Lung (tissue), 12 donors: ENCODE results near the gene PLXNA1. TPM values are rescaled to one million over a fixed set of nuclear protein-coding genes. Genes with fewer than 3 reads are reported as not detected.

ENCODE experiments used
- ATAC-seq: fragments of 200-7000 bp; cut with Tn5 transposase; one replicate; pipeline ENCODE4 v1.9.1; 2020; ENCODE audit warnings: moderate number of reproducible peaks; ENCODE audit not compliant: insufficient read depth, low FRiP score
- DNase-seq, 3 donors: peaks; one replicate each; pipeline ENCODE4 v3.0.0-alpha.2; 2013 to 2017
- H3K27ac ChIP-seq, 2 donors: one replicate each; pipeline ENCODE4 v1.5.1; 2013; ENCODE audit warnings: mild to moderate bottlenecking in 2 of 2, moderate library complexity in 2 of 2, control low read depth in 1 of 2, inconsistent platforms in 1 of 2, low read depth in 1 of 2, low read length in 1 of 2
- H3K27me3 ChIP-seq, 3 donors: one replicate each; pipeline ENCODE4 v1.5.1; 2013; ENCODE audit warnings: low read length in 2 of 3; ENCODE audit not compliant: control insufficient read depth in 3 of 3, insufficient read depth in 3 of 3
- H3K36me3 ChIP-seq, 4 donors: one replicate each; pipeline ENCODE4 v1.5.1; 2013; ENCODE audit warnings: low read length in 4 of 4, mild to moderate bottlenecking in 1 of 4, moderate library complexity in 1 of 4; ENCODE audit not compliant: control insufficient read depth in 4 of 4, insufficient read depth in 4 of 4
- H3K4me1 ChIP-seq, 5 donors: one replicate each; pipeline ENCODE4 v1.5.1; 2013; ENCODE audit warnings: low read length in 5 of 5, mild to moderate bottlenecking in 2 of 5, moderate library complexity in 1 of 5; ENCODE audit not compliant: control insufficient read depth in 5 of 5, insufficient read depth in 5 of 5
- H3K4me3 ChIP-seq: one replicate; pipeline ENCODE4 v1.5.1; 2013; ENCODE audit warnings: mild to moderate bottlenecking, control low read depth, moderate library complexity
- H3K9ac ChIP-seq, 2 donors: one replicate each; pipeline ENCODE4 v1.5.1; 2013; ENCODE audit warnings: low read length in 2 of 2, control low read depth in 1 of 2; ENCODE audit not compliant: insufficient read depth in 1 of 2
- H3K9me3 ChIP-seq, 4 donors: one replicate each; pipeline ENCODE4 v1.5.1; 2013; ENCODE audit warnings: low read length in 3 of 4, mild to moderate bottlenecking in 1 of 4, moderate library complexity in 1 of 4; ENCODE audit not compliant: control insufficient read depth in 4 of 4, insufficient read depth in 3 of 4
- WGBS, 2 donors: extraction: QIAGEN DNeasy Blood & Tissue Kit; methylation state at CpG; one replicate each; pipeline ENCODE4 v1.1.7; 2013; 5-methylcytosine and 5-hydroxymethylcytosine counted together
- polyA plus RNA-seq, 2 donors: library from polyadenylated mRNA; stranded (reverse); fragments of 200-250 nt; gene quantifications; one replicate each; pipeline ENCODE4 v1.2.1, GENCODE V29; 2013
- total RNA-seq, 2 donors: library from RNA; depleted of rRNA in 1 of 2; stranded (reverse); fragments of >200 nt in 1 of 2; gene quantifications; one replicate each; pipeline ENCODE4 v1.2.1, GENCODE V29; 2014 to 2021
- TF ChIP-seq, protein P1 (sequence below): IDR thresholded peaks from 2 replicates; pipeline ENCODE4 v1.5.1; 2012; ENCODE audit warnings: mild to moderate bottlenecking; ENCODE audit errors: control extremely low read depth, extremely low read depth
- donor health status: control.
- donor health status: control.
- donor health status: Bipolar disorder and iron deficiency.
- donor health status: healthy.
- donor health status: DM: yes; HTN: yes; CAD: no.

The PLXNA1 gene
- total and polyA plus RNA-seq, 4 donors = 17.6 to 51.7 (median 21.7) TPM

DNA sequence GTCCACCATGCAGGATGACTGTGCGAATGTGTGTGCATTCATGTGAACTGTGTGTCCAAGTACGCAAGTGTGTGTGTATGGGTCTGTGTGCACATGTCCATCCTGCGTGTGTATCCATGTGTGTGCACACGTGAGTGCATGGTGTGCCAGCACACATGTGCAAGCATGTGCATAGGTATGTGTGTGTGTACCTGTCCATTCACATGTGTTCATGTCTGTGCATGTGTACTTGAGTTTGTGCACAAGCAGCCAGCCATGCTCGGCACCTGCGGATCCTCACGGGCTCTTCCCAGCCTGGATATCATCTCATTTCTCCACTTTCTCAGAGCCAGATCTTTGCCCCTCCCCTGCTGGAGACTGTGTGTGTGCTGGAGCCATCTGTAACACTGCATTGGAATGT is 18.7 kb upstream of the PLXNA1 start:
- TF ChIP-seq, protein P1, sequence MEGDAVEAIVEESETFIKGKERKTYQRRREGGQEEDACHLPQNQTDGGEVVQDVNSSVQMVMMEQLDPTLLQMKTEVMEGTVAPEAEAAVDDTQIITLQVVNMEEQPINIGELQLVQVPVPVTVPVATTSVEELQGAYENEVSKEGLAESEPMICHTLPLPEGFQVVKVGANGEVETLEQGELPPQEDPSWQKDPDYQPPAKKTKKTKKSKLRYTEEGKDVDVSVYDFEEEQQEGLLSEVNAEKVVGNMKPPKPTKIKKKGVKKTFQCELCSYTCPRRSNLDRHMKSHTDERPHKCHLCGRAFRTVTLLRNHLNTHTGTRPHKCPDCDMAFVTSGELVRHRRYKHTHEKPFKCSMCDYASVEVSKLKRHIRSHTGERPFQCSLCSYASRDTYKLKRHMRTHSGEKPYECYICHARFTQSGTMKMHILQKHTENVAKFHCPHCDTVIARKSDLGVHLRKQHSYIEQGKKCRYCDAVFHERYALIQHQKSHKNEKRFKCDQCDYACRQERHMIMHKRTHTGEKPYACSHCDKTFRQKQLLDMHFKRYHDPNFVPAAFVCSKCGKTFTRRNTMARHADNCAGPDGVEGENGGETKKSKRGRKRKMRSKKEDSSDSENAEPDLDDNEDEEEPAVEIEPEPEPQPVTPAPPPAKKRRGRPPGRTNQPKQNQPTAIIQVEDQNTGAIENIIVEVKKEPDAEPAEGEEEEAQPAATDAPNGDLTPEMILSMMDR = no peak
- DNase-seq = no peak
- Histone ChIP-seq H3K27me3 (peaks cover 0 to 2% (median 0%) of the 10 kb centered on the region in 3 donors), H3K27ac (no peak overlapping the region), H3K4me1 (peaks cover 0 to 15% (median 3%) of the 10 kb centered on the region in 5 donors), H3K4me3 (no peak overlapping the region), H3K9ac (no peak overlapping the region), H3K36me3 (no peaks in the 10 kb centered on the region), H3K9me3 (peaks cover 0 to 2% (median 0%) of the 10 kb centered on the region in 4 donors)
- 76 to 83% methylated on average over 7 of the region's 7 CpGs for WGBS, 2 donors
- ATAC-seq = no peak

DNA sequence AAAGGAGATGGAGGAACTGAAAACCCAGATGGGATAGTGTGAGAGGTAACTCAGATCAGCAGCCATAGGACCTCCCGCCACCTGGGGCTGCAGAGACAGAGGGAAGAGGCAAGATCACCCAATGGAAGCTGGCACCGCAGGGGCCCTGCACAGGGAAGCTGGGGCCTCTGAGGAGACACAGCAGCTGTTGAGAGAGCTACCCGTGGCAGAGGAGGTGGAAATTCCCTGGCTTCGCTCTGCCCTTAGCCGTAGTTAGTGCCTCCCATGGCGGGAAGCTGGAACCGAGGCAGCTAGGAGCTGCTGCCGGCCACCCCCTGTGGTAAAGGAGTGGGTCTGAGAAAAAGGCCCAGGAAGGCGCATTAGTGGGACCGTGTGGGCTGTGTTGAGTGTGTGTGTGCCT is 18.0 kb upstream of the PLXNA1 start:
- Histone ChIP-seq H3K4me3 (no peak overlapping the region), H3K27ac (no peak overlapping the region), H3K9me3 (peaks cover 0 to 2% (median 0%) of the 10 kb centered on the region in 4 donors), H3K36me3 (no peaks in the 10 kb centered on the region), H3K27me3 (peaks cover 0 to 2% (median 0%) of the 10 kb centered on the region in 3 donors), H3K9ac (no peak overlapping the region), H3K4me1 (peaks cover 0 to 15% (median 3%) of the 10 kb centered on the region in 5 donors)
- TF ChIP-seq, protein P1 = no peak
- no peak for ATAC-seq
- DNase-seq = no peak
- 90% methylated on average over 10 of the region's 10 CpGs for WGBS, 2 donors

DNA sequence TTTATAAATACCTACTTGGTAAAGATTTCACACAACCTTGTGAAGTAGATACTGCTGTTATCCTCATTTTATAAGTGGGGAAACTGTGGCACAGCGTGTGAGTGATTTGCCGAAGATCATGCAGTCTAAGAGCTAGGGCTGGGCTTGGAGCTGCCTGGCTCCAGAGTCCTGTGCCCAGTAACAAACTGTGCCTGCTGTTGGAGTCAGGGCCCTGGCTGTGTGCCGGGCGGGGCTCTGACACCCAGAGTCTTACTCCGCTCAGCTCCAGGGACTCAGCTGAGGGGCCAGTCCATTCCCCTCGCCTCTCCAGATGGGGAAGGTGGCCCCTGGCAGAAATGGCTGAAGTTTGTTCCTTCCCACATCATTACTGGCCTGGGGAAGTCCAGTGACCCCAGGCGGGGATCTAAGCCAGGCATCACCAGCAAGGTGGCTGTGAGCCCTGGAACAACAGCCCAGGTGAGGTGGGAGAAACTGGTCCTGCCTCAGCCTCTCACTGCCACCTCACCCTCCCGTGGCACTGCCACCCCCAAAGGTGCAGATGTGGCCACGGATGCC is 17.3 kb upstream of the PLXNA1 start:
- H3K4me1 ChIP-seq = peaks cover 0 to 11% (median 0%) of the 10 kb centered on the region in 5 donors
- 91 to 94% methylated on average over 9 of the region's 9 CpGs for WGBS, 2 donors
- H3K27me3 ChIP-seq = peaks cover 0 to 4% (median 0%) of the 10 kb centered on the region in 3 donors
- TF ChIP-seq, protein P1 = no peak
- H3K27ac ChIP-seq = no peak overlapping the region
- no peaks in the 10 kb centered on the region for H3K36me3 ChIP-seq
- H3K9me3 ChIP-seq = peaks cover 0 to 2% (median 0%) of the 10 kb centered on the region in 4 donors
- no peak overlapping the region for H3K4me3 ChIP-seq
- no peak for ATAC-seq
- DNase-seq = no peak
- no peak overlapping the region for H3K9ac ChIP-seq

DNA sequence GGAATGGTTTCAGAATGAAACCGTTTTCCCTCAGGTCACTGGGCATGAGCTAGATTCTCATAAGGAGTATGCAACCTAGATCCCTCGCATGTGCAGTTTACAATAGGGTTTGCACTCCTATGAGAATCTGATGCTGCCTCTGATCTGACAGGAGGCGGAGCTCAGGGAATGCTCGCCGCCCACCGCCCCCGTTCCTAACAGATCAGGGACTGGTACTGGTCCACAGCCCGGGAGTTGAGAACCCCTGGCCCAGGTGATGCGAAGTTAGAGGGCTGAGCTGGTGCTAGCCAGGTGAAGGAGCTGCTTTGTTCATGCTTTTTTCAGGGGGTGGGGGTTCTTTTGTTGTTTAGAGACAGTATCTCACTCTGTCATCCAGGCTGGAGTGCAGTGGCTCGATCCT is 15.5 kb upstream of the PLXNA1 start:
- Histone ChIP-seq H3K4me1 (peaks cover 0 to 4% (median 0%) of the 10 kb centered on the region in 5 donors), H3K36me3 (no peaks in the 10 kb centered on the region), H3K9ac (no peak overlapping the region), H3K27me3 (peaks cover 0 to 4% (median 0%) of the 10 kb centered on the region in 3 donors), H3K9me3 (peaks cover 0 to 2% (median 0%) of the 10 kb centered on the region in 4 donors), H3K27ac (no peak overlapping the region), H3K4me3 (no peak overlapping the region)
- TF ChIP-seq, protein P1 = no peak
- DNase-seq (no peak), ATAC-seq (no peak)
- 90 to 93% methylated on average over 10 of the region's 10 CpGs for WGBS, 2 donors
